GM18499 (cell line): ENCODE measurements around the gene SLC19A1.

Experiments used
- ATAC-seq: cut with Tn5 transposase; IDR thresholded peaks from one replicate; pipeline ENCODE4 v1.9.1; 2021; ENCODE audit warnings: moderate number of reproducible peaks; ENCODE audit not compliant: insufficient read depth, unreplicated experiment

The SLC19A1 gene

DNA sequence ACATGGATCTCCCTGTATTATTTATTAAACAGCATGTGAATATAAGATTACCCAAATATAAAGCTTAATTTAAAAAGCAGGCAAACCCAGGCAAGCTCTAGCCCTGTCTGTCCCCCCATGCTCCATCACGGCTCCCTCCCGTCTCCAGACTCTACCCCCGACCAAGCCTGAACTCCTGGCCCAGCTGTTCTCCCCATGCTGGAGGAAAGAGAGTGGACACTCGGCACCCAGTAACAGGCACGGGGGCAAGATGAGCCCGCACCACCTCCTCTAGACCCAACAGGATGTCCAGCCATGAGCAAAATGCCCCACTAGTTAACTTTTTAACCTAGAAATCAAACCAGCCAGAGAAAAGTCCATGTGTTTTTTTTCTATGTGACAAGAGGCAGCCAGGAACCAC, 19.3 kb downstream of the SLC19A1 start:
- no peak for ATAC-seq

DNA sequence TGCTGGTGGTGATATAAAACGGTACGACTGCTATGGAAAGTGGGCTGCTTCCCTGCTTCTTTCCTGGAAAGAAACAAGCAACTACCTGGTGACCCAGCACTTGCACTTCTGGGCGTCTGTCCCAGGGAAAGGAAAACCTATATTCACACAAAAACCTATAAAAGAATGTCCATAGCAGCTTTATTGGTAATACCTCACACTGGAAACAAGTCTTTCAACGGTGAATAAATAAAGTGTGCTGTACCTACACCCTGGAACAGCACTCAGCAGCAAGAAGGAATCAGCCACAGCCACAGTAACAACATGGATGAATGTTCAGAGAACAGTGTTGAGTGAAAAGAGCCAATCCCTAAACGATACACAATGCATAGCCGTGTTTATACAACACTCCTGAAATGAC, 19.9 kb downstream of the SLC19A1 start:
- ATAC-seq, result no peak

- ATAC-seq, result no peak
These were observed 21.0 kb downstream of the SLC19A1 start for GRCh38 chr21:45521241-45521640.

GRCh38 chr21:45519182-45519581, 23.1 kb downstream of the SLC19A1 start:
- no peak for ATAC-seq

- ATAC-seq, result no peak
These were observed 23.5 kb downstream of the SLC19A1 start for GRCh38 chr21:45518742-45519141.

DNA sequence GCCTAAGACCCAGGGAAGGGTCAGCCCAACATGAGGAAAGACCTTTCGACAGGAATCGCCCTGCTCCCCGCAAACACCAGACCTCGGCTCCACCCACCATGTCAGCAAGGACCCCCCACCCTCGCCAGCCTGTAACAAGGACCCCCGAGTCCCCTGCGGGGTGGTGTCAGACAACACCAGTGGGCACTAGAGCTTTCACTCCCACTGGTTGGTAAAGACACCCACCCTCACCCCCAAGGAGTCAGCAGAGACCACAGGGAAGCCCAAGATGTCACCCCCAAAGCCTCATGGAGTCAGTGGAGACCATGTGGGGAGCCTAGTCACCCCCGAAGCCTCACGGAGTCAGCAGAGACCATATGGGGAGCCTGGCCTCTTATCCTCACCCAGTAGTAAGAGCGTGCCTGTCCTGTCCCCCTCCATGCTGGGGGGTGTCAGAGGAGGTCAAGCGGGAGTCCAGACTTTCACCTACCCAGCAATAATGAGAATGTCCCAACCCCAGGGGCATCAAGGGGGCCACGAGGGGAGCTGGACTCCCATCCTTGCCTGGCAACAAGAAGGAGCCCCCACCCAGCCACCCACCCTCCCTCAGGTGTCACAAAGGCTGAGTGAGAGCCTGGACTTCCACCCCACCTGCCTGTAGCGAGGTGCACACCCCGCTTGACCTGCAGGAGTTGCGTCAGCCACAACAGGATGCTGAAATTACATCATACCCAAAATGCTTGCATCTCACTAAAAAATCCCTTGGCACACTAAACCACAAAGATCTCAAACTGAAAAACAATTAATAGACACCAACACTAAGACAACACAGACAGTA, 24.8 kb downstream of the SLC19A1 start:
- no peak for ATAC-seq

GRCh38 chr21:45516671-45517151, 25.5 kb downstream of the SLC19A1 start:
- ATAC-seq, result no peak

DNA sequence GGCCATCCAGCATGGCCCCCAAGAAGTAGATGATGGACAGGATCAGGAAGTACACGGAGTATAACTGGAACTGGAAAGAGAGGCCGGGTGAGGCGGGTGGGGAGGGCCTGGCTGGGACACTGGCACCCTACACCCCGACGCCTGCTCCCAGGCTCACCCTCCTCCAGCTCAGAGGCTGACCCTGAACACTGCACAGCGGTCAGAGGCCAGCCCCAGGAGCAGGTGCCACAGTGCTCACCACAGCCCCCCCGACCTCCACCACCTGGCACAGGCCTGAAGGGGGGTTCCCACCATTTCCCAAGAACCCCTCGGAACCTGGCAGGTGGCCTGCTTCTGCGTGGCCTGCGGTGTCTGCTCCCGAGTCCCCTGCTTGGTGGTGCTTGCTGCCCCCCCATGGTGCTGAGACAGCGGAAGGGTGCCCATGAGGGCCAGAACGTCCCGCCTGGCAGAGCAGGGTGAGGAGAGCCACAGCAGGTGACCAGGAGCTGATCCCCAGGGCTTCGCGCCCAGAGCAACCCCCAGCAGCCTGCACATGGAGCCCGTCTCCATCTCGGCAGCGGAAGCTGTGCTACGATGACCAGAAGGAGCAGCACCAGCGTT, 26.1 kb downstream of the SLC19A1 start:
- ATAC-seq, result no peak

DNA sequence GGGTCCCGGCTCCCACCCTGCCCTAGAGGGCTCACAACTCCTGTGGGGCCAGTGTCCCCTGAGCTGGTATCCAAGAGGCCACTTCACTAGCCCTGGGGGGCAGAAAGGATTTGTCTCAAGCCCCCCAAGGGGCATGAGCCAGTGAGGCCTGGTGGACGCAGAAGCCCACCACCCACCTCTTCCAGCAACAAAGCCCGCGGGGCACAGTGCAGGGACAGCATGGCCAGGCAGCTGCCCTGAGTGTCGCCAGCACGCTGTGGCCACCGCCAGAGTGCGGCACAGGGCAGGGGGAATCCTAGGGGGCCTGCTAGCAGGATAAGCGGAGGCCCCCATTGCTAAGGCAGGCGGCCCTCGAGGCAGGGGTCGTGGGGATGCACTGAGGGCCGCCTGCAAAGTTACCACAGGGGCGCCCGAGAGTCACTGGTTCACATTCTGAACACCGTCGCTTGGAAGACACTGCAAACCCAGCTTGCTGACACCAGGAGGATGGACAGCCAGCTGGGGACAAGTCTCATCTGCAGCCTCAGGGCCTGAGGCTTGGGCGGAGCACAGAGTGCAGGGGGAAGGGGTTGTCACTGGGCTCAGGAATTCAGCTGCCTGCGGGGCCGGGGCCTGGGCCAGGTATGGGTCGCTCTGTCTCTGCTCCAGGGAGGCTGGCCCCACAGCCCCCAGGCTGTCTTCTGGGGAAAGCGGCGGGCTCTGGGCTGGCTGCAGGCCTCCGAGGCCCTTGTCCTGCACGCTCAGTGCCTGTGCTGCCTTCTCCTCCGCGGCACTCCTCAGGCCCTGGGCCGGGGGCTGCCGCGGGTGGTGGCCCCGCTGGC, 26.8 kb downstream of the SLC19A1 start:
- no peak for ATAC-seq

- no peak for ATAC-seq
These were observed 27.8 kb downstream of the SLC19A1 start for GRCh38 chr21:45514311-45515021.

GRCh38 chr21:45513741-45514310, 28.4 kb downstream of the SLC19A1 start:
- no peak for ATAC-seq

DNA sequence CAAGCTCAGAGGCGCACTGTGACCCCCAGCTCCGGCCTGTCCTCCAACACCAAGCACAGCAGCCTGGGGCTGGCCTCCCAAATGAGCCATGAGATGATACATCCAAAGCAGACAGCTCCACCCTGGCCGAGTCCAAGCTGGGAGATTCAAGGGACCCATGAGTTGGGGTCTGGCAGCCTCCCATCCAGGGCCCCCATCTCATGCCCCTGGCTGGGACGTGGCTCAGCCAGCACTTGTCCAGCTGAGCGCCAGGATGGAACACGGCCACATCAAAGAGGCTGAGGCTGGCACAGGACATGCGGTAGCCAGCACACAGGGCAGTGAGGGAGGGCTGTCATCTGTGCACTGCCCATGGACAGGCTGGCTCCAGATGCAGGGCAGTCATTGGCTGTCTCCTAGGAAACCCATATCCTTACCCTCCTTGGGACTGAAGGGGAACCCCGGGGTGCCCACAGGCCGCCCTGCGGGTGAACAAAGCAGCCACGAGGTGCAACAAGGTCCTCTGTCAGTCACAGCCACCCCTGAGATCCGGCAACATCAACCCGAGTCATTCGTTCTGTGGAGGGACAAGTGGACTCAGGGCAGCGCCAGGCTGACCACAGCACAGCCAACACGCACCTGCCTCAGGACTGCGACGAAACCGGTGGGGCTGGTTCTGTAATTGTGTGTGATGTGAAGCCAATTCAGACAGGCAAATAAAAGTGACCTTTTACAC, 29.1 kb downstream of the SLC19A1 start:
- ATAC-seq, result no peak

DNA sequence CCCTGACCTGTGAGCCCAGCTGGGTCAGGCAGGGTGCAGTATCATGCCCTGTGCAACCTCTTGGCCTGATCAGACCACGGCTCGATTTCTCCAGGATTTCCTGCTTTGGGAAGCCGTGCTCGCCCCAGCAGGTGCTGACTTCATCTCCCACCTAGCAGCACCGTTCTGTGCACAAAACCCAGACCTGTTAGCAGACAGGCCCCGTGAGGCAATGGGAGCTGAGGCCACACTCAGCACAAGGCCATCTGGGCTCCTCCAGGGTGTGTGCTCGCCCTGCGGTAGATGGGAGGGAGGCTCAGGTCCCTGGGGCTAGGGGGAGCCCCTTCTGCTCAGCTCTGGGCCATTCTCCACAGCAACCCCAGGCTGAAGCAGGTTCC, 29.6 kb downstream of the SLC19A1 start:
- ATAC-seq, result no peak

DNA sequence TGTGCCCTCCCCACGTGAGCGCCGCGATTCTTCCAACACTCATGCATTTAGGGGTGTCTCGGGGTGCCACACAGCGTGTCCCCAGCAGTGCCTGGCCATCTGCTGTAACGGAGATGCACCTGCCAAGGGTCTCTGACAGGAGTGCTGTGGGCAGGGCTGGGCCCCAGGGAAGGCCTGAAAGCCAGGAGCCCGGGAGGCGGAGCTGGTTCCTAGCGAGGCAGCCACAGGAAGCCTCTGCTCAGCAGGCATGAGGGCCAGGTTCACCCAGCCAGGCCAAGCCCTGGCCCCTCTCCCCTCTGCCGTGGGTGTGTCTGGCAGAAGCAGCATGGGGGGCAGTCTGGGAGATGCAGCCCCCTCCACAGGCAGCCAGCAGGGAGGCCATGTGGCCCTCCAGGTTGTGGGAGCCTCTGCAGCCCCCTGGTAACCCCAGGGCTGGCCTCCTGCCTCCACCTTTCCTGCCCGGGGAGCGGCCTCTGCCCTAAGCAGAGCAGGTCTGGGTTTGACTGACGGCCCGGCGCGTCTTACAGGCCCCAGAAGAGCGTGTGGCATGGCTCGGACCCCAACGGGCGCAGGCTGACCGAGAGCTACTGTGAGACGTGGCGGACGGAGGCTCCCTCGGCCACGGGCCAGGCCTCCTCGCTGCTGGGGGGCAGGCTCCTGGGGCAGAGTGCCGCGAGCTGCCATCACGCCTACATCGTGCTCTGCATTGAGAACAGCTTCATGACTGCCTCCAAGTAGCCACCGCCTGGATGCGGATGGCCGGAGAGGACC, 30.4 kb downstream of the SLC19A1 start:
- ATAC-seq, result no peak

GRCh38 chr21:45511007-45511406, 31.2 kb downstream of the SLC19A1 start:
- ATAC-seq, result no peak

GRCh38 chr21:45510466-45510955, 31.7 kb downstream of the SLC19A1 start:
- no peak for ATAC-seq

DNA sequence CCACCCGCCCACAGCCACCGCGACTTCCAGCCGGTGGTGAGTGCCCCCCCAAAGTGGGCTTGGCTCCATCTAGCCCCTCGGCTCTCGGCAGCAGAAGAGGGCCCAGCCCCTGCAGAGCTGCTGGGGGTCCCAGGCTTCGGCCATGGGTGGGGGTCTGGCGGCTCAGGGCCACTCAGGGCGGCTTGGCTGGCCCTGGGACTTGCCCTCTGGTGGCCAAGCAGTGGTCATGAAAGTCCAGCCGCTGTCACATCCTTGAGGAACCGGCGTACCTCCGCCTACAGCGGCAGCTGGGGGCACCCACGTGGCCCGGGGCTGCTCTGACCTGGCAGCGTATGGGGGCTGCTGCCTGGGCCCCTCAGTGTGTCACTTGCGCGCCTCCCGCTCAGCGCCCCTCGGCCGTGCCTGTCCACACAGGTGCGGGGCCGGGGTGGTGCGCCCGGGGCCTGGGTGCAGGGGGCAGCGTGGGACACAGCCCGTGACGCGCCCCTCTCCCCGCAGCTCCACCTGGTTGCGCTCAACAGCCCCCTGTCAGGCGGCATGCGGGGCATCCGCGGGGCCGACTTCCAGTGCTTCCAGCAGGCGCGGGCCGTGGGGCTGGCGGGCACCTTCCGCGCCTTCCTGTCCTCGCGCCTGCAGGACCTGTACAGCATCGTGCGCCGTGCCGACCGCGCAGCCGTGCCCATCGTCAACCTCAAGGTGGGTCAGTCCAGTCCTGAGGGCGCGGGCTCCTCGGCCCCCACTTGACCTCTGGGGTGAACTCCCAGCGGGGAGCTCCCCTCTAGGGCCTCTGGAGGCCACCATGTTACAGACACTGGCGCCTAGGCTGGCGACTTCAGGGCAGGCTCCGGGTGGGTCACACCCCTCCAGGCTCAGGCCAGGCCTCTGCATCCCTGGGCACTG, 32.4 kb downstream of the SLC19A1 start:
- no peak for ATAC-seq
